ENCODE results near the gene TMEM60. TPM values are rescaled to one million over a fixed set of nuclear protein-coding genes. Genes with fewer than 3 reads are reported as not detected.

TMEM60 gene
- total RNA-seq, 4 donors from 2014 or later, result 3.4 to 15.7 (median 9.5) TPM

DNA sequence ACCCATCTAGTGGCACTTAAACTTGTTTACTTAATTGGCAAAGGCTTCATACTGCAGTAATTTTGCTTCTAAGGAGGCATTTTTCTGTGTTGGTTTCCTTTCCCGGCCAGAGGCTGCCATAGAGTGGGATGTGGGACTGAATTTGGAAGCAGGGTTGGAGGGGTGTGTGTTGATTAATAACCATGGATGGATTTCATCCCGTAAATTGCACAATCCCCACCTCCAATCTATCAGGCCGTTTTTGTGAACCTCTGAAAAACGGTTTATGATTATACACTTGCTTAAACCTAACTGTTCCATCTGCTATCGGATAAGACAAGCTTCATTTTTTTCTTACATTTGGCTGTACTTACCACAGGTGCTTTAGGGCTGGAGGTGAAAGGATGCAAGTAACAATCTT lies 1.3 kb downstream of the TMEM60 start:
- no peak for DNase-seq
- Histone ChIP-seq H3K27ac (peak overlapping the region in 3 of 4 donors; percentile 87 to 96 (median 89)), H3K4me3 (peak overlapping the region in 3 of 4 donors; percentile 69 to 98 (median 83)), H3K36me3 (no peaks in the 10 kb centered on the region), H3K9me3 (no peaks in the 10 kb centered on the region), H3K4me1 (peaks cover 0 to 62% (median 39%) of the 10 kb centered on the region in 4 donors), H3K27me3 (no peaks in the 10 kb centered on the region)
- TF ChIP-seq, protein P1, sequence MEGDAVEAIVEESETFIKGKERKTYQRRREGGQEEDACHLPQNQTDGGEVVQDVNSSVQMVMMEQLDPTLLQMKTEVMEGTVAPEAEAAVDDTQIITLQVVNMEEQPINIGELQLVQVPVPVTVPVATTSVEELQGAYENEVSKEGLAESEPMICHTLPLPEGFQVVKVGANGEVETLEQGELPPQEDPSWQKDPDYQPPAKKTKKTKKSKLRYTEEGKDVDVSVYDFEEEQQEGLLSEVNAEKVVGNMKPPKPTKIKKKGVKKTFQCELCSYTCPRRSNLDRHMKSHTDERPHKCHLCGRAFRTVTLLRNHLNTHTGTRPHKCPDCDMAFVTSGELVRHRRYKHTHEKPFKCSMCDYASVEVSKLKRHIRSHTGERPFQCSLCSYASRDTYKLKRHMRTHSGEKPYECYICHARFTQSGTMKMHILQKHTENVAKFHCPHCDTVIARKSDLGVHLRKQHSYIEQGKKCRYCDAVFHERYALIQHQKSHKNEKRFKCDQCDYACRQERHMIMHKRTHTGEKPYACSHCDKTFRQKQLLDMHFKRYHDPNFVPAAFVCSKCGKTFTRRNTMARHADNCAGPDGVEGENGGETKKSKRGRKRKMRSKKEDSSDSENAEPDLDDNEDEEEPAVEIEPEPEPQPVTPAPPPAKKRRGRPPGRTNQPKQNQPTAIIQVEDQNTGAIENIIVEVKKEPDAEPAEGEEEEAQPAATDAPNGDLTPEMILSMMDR (IDR thresholded peaks at IDR 0.05), result no peak
- TF ChIP-seq EP300 (IDR thresholded peaks at IDR 0.05; ENCODE audit: low read depth), result no peak
- no peak for TF ChIP-seq POLR2A (IDR thresholded peaks at IDR 0.05)
- TF ChIP-seq POLR2AphosphoS5 (IDR thresholded peaks at IDR 0.05), result no peak
- in situ Hi-C loops (cut with MboI; ENCODE audit: low pct_ligation_motif_present in 1 of 4, low pct_unique_long_range_greater_than_20kb in 1 of 4, low sequenced_read_pairs in 3 of 4) (no loop called here), intact Hi-C loops (cut with DNase I; ENCODE audit: low total_unique reads) (no loop called here)
- 26 to 51% methylated on average over 5 of the region's 5 CpGs for WGBS, 2 donors (ENCODE audit: low coverage in 1 of 2)

DNA sequence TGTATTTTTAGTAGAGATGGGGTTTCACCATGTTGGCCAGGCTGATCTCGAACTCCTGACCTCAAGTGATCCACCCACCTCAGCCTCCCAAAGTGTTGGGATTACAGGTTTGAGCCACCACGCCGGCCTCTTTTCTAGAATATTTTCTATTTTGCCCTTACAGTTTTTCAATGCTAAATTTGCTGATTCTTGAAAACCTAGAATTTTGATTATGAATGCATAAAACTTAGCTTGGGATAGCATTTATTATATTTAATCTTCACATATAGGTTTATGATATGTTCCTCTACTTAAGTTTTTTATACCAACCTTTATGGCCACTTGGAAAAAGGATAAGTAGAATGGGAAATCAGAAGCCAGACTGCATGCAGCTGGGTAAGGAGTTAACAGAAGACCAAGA lies 2.1 kb downstream of the TMEM60 start:
- intact Hi-C loops (cut with DNase I; ENCODE audit: low total_unique reads), result no loop called here

DNA sequence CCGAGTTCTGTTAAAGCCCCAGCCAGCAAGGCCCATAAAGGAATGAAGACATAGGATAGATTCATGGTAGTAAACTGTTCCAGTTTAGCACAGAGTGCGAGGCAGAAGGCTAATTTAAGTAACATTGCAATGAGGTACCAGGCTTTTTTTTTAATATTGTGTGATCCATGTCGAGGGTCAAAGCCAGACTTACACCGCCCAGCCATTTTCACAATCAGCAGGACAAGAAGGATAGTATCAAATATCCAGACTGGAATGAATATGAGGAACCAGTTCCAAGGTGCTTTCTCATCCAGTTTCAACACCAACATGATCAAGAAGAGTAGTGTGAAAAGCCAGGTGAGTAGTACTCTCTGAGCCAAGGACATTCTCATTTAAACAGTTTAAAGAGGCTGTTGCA lies 4.2 kb downstream of the TMEM60 start:
- H3K9me3 ChIP-seq, result no peaks in the 10 kb centered on the region
- no peak overlapping the region for H3K4me3 ChIP-seq
- intact Hi-C loops (cut with DNase I; ENCODE audit: low total_unique reads), result no loop called here
- DNase-seq, result no peak
- peaks cover 0 to 52% (median 31%) of the 10 kb centered on the region in 4 donors for H3K4me1 ChIP-seq
- H3K27ac ChIP-seq, result no peak overlapping the region
- H3K27me3 ChIP-seq, result no peaks in the 10 kb centered on the region
- no peaks in the 10 kb centered on the region for H3K36me3 ChIP-seq
- TF ChIP-seq POLR2AphosphoS5 (IDR thresholded peaks at IDR 0.05) (no peak), EP300 (IDR thresholded peaks at IDR 0.05; ENCODE audit: low read depth) (no peak), POLR2A (IDR thresholded peaks at IDR 0.05) (no peak)
- TF ChIP-seq, protein P1 (IDR thresholded peaks at IDR 0.05), result no peak
- WGBS, 2 donors (ENCODE audit: low coverage in 1 of 2), result 86 to 90% methylated on average over 2 to 4 of the region's 4 CpGs
- in situ Hi-C loops (cut with MboI; ENCODE audit: low pct_ligation_motif_present in 1 of 4, low pct_unique_long_range_greater_than_20kb in 1 of 4, low sequenced_read_pairs in 3 of 4), result no loop called here

More for the DNA sequence above, 2.1 kb downstream of the TMEM60 start:
- DNase-seq, result no peak
- Histone ChIP-seq H3K27me3 (no peaks in the 10 kb centered on the region), H3K4me3 (peak overlapping the region in 1 of 4 donors; percentile 98), H3K36me3 (no peaks in the 10 kb centered on the region), H3K27ac (no peak overlapping the region), H3K9me3 (no peaks in the 10 kb centered on the region), H3K4me1 (peaks cover 0 to 62% (median 40%) of the 10 kb centered on the region in 4 donors)
- in situ Hi-C loops (cut with MboI; ENCODE audit: low pct_ligation_motif_present in 1 of 4, low pct_unique_long_range_greater_than_20kb in 1 of 4, low sequenced_read_pairs in 3 of 4), result no loop called here
- 82 to 91% methylated on average over 3 of the region's 3 CpGs for WGBS, 2 donors (ENCODE audit: low coverage in 1 of 2)
- no peak for TF ChIP-seq EP300 (IDR thresholded peaks at IDR 0.05; ENCODE audit: low read depth)
- TF ChIP-seq, protein P1 (IDR thresholded peaks at IDR 0.05), result no peak
- TF ChIP-seq POLR2A (IDR thresholded peaks at IDR 0.05), result no peak
- TF ChIP-seq POLR2AphosphoS5 (IDR thresholded peaks at IDR 0.05), result no peak

DNA sequence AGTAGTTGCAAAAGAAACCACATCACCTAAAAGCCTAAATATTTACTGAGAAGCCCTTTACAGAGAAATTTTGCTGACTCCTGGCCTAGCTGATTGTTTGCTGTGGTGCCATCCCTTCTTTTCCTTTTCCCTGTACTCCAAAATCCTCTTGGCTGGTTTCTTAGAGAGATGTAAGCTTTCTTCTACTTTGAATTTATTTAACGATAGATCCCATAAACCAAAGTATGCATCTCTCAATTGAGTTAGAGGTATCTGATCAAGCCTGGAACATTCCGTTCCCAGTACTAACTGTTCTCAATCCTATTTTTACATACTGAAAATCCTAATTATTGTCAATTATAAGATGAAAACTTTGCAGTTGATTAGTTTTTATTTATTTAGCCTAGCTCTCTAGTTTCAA lies 6.3 kb downstream of the TMEM60 start:
- Histone ChIP-seq H3K4me3 (no peak overlapping the region), H3K9me3 (no peaks in the 10 kb centered on the region), H3K36me3 (no peaks in the 10 kb centered on the region), H3K4me1 (peaks cover 0 to 47% (median 26%) of the 10 kb centered on the region in 4 donors), H3K27ac (peak overlapping the region; percentile 53 to 63 (median 60)), H3K27me3 (no peaks in the 10 kb centered on the region)
- in situ Hi-C loops (cut with MboI; ENCODE audit: low pct_ligation_motif_present in 1 of 4, low pct_unique_long_range_greater_than_20kb in 1 of 4, low sequenced_read_pairs in 3 of 4) (no loop called here), intact Hi-C loops (cut with DNase I; ENCODE audit: low total_unique reads) (no loop called here)
- DNase-seq, result no peak
- TF ChIP-seq POLR2A (IDR thresholded peaks at IDR 0.05) (no peak), EP300 (IDR thresholded peaks at IDR 0.05; ENCODE audit: low read depth) (no peak), POLR2AphosphoS5 (IDR thresholded peaks at IDR 0.05) (no peak)
- TF ChIP-seq, protein P1 (IDR thresholded peaks at IDR 0.05), result no peak
- 68 to 83% methylated on average over 1 to 2 of the region's 2 CpGs for WGBS, 2 donors (ENCODE audit: low coverage in 1 of 2)
